GM19351 (cell line): ENCODE measurements around the gene OMG.
"Not testable (repeated sequence)": the region's sequence is repeated elsewhere in the genome, so short reads cannot be mapped to it uniquely, and the experiment has no call there.

Experiments used
- ATAC-seq: cut with Tn5 transposase; IDR thresholded peaks from one replicate; pipeline ENCODE4 v1.9.1; 2021; ENCODE audit warnings: mild to moderate bottlenecking, moderate library complexity; ENCODE audit not compliant: unreplicated experiment

OMG gene

DNA sequence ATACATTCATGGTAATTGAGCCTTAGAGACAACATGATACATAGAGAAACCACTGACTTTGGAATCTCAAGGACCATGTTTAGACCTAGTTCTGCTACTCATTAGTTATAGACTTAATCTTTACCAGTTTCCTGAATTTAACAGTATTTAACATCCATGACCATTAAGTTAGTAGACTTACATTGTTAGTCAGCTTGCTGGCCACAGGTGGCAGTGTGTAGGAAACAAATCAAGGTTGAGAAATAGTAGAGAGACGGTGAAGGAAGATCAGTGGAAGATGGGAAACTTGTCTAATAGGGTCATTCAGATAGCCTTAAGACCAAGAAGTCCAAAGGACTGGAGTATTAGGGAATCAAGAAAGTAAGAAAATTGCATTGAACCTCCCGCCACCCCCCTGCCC is 31.0 kb downstream of the OMG start:
- no peak for ATAC-seq

DNA sequence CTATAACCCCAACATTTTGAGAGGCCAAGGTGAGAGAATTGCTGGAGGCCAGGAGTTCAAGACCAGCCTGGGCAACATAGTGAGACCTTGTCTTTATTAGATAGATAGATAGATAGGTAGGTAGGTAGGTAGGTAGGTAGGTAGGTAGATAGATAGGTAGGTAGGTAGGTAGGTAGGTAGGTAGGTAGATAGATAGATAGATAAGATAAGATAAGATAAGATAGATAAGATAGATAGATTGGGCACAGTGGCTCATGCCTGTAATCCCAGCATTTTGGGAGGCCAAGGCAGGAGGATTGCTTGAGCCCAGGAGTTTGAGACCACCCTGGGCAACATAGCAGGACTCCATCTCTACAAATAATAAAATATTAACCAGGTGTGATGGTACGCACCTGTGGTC is 34.1 kb downstream of the OMG start:
- not testable (repeated sequence) for ATAC-seq

DNA sequence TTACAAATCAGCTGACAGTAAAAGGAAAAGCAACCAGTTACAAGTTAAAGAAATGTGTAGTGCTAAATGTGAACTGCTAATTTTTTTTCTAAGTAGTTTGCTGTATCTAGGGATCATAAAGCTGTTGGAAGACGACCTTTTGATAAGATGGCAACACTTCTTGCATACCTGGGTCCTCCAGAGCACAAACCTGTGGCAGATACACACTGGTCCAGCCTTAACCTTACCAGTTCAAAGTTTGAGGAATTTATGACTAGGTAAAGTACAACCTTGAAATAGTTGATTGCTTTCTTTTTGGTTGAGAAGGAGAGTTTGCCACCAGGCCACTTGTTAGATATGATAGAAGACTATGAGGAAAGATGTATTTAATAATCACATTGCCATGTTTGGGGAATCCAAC is 35.4 kb downstream of the OMG start:
- ATAC-seq, result no peak

DNA sequence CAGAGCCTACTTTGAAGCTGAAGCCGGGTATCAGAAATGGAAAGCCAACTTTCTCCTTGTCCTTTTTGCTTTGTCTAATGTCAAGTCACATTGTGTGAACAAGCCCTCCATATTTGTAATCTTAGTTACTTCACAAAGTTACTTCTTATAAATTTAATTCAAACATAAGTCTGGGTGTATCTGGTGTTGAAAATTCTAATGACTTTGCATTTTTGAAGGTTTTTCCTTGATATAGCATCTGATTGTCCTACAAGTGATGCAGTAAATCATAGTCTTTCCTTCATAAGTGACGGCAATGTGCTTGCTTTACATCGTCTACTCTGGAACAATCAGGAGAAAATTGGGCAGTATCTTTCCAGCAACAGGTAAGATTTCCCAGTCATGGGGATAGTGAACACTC is 36.9 kb downstream of the OMG start:
- no peak for ATAC-seq

DNA sequence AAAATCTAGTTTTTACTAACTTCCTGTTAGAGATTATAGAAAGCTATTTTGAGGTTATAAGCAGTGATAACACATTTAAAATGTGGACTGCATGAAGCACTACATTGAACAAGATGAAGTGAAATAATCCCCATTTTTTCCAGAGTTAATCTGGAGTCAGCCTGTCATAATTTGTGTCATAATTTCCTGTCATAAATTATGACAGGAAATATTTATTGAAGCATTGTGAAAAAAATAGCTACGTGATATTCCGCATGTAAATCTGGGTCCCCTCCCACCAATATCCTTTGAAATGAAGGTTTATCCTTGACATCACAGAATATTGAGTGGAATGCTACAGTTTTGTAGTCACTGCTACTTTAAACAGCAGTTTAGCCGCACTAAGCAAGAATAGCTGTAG is 40.1 kb downstream of the OMG start:
- ATAC-seq, result no peak

DNA sequence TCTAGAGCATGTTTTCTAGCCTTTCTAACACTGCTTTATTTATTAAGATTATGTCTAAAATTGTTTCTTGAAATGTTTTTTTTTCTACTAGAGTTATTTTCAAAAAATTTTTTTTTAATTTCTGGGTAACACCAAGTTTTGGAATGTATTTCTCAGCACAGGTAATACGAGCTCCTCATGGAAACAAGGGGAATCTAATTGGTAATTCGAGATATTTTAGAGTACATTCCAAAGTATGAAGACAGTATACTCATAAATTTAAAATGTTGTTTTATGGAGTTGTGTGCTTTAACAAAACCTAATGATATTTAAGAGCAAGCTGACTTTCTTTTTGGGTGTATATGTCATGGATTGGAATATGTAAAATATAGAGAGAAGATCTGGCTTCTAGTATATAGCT is 42.4 kb downstream of the OMG start:
- ATAC-seq, result no peak

DNA sequence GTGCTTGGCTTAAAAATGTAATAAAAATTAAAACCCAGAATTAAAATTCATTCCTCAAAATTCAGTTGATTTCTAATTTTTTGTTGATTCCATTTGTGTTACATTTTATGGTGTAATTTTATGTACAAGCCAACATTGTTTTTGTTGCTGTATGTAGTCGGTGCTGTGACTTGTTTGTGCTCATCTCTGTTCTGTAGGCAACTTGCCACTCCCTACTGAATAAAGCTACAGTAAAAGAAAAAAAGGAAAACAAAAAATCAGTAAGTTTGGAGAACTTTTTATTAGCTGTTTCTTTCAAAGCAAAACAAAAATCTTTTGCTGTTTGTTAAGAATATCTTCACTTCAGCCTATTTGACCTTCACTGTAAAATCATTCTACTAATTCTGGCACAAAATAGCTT is 44.3 kb downstream of the OMG start:
- ATAC-seq, result no peak

DNA sequence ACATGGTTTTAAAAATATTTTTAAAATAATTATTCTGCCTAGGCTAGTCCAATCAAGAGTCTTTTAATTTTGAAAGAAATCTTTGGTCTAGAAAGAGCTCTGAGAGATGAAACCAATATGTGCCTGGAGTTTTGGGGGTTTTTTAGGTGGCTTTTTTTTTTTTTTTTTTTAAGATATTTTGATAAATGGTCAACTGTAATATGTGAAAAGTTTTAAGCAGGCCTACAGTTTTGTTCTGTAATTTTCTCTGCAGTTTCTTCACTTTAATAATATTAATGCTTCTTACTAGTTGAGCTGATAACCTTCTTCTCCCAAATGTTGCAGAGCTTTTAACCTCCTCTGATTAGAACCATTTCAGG is 45.1 kb downstream of the OMG start:
- ATAC-seq, result no peak

DNA sequence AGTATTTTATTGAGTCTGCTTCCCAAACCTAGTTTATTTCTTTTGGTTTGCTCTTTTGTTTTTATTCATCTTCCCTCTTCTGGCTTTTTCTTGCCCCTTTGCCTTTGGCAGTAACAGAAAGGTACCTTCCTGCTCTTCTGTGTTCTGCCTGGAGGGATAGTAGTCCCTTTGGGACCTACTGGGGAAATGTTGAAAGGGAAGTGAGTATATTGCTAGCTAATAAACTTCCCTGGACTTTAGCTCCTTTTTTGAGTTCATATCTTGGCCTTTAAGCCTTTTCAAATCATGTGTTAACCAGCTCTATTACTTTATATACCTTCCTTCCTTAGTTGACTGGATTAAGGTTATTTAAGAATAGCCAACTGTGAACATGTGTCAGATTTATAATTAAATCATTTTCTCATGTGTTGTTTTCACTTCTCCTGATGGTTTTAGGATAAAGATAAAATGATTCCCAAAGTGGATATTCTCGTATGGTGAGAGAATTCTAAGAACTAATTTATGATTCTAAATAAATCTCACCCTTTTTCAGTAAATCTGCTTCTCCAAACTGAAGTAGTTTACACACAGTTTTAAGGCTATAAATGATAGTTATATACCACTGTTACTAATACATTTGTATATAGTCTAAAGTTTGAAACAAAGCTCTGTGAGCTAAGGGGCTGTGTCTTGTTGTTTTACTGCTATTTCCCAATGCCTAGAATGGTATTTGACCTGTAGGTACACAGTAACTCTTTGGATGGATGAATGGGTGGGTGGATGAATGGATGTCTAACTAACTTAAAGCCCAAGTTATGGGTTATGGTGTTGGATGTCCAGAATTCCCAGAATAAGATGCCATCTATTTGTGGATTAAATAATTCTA is 45.7 kb downstream of the OMG start:
- no peak for ATAC-seq

DNA sequence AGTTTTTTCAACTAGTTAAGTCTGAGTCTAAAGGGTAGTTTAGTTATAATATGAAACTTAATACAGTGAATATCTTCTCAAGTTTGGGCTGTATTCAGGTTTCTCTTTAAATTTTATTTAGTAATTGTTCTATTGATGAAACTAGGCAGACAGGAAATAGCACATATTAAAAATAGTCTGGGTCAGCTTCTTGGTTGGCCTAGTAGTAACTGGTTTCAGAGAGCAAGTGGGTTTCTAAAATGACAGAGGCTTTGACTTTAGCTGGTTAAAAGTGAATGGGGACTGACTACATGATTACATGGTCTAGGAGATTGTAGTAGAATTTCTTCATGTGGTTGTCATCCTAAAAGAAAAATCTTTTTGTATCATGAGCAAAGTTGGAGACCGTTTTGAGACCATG is 46.8 kb downstream of the OMG start:
- ATAC-seq, result no peak

DNA sequence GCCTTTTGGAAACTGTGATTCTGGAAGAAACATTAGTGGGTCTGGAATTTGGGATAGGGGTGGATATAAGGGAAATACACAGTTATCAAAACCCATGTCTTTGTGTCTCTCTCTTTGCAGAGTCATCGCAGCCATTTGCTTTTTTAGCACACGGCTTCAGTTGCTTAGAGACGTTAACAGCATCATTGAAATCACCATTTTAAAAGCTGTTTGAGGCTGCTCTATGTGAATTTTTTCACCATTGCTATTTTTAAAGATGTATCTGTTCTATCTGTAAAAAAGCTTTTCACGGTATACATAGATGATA is 47.3 kb downstream of the OMG start:
- no peak for ATAC-seq

DNA sequence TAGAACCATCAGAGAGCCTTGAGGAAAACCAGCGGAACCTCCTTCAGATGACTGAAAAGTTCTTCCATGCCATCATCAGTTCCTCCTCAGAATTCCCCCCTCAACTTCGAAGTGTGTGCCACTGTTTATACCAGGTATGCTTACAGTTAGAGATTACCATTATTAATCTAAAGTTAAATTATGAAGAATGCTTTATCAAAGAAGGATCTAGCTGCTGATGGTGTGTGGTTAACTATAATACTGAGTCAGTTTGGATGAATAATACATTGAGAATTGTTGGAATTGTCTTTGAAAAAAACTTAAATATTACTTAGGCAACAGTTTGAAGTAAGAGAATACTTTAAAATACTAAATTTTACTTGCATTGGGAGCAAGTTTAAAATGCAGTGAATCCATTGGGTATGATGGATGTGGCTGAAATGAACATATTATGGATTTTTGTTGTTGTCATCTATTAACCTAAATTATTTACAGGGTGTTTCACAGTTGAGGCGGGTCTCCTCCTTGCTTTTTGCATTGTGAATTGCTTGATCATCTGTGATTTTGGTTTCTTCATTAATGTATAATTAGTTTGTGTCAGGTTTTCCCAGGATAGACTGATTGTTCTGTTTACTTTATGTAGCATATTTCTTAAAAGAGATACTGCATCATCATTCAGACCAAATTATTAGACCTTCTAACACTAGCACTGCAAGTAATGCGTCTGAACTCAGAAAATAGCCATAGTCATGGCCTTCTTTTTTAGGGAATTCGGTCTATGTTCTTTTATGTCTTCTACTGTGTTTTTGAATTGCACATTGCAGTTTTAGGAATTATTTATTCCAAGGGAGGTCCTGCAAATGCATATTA is 47.8 kb downstream of the OMG start:
- no peak for ATAC-seq
